ENCODE data around the gene SNAI3. TPM values are rescaled to one million over a fixed set of nuclear protein-coding genes. Genes with fewer than 3 reads are reported as not detected.
A peak's percentile ranks its signal among the peaks of the same experiment; 100 is the strongest.

SNAI3 gene
- total RNA-seq, 1 donor from 2014 or later, result 1.2 TPM

DNA sequence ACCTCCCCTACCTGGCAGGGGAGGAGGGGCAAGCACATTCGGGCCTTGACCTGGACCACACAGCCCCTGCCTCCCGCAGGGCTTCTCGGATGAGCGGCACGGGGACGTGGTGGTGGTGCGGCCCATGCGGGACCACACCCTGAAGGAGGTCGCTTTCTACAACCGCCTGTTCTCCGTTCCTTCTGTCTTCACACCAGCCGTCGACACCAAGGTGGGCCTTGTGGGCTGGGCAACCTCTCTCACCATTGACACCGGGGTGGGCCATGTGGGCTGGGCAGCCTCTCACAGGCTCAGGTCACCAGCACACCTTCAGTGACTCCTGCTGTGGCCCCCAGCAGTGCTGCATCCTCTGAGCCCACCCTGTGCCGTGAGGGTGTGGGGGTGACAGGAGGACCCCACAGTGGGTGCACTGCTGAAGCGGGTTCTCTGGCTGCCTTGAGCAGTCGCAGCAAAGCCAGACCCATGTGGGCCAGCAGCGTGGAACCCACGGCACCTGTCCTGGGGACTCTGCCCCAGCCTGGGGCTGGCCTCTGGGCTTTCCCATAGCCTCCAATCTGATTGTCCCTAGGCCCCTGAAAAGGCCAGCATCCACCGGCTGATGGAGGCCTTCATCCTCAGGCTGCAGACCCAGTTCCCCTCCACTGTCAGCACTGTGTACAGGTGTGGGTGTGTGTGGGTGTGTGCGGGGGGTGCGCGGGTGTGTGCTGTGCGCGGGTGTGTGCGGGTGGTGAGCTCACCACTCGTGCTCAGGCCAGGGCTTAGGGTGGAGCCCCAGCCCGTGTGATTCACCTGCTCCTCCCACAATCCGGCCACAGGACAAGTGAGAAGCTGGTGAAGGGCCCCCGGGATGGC is 27.5 kb upstream of the SNAI3 start:
- no peaks in the 10 kb centered on the region for H3K27me3 Mint-ChIP-seq
- H3K9me3 Mint-ChIP-seq (ENCODE audit: low read depth), result no peaks in the 10 kb centered on the region
- no peak for DNase-seq (ENCODE audit: low spot score, unreplicated experiment)
- TF ChIP-seq, protein P1, sequence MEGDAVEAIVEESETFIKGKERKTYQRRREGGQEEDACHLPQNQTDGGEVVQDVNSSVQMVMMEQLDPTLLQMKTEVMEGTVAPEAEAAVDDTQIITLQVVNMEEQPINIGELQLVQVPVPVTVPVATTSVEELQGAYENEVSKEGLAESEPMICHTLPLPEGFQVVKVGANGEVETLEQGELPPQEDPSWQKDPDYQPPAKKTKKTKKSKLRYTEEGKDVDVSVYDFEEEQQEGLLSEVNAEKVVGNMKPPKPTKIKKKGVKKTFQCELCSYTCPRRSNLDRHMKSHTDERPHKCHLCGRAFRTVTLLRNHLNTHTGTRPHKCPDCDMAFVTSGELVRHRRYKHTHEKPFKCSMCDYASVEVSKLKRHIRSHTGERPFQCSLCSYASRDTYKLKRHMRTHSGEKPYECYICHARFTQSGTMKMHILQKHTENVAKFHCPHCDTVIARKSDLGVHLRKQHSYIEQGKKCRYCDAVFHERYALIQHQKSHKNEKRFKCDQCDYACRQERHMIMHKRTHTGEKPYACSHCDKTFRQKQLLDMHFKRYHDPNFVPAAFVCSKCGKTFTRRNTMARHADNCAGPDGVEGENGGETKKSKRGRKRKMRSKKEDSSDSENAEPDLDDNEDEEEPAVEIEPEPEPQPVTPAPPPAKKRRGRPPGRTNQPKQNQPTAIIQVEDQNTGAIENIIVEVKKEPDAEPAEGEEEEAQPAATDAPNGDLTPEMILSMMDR (IDR thresholded peaks at IDR 0.05; ENCODE audit: unreplicated experiment), result no peak
- peaks cover 1% of the 10 kb centered on the region for H3K36me3 Mint-ChIP-seq (ENCODE audit: insufficient read depth)
- H3K27ac Mint-ChIP-seq, result no peak overlapping the region
- no peak overlapping the region for H3K4me3 Mint-ChIP-seq (ENCODE audit: low read depth)
- H3K4me1 Mint-ChIP-seq (ENCODE audit: low read depth), result no peaks in the 10 kb centered on the region

DNA sequence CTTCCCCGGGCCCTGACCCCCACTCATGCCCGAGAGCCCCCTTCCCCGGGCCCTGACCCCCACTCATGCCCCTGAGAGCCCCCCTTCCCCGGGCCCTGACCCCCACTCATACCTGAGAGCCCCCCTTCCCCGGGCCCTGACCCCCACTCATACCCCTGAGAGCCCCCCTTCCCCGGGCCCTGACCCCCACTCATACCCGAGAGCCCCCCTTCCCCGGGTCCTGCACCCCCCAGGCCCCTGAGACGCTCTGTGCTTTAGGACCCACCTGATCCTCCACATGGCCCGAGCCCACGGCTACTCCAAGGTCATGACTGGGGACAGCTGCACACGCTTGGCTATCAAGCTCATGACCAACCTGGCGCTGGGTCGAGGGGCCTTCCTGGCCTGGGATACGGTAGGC is 26.7 kb upstream of the SNAI3 start:
- no peaks in the 10 kb centered on the region for H3K4me1 Mint-ChIP-seq (ENCODE audit: low read depth)
- TF ChIP-seq, protein P1 (IDR thresholded peaks at IDR 0.05; ENCODE audit: unreplicated experiment), result no peak
- H3K36me3 Mint-ChIP-seq (ENCODE audit: insufficient read depth), result peaks cover 1% of the 10 kb centered on the region
- no peaks in the 10 kb centered on the region for H3K9me3 Mint-ChIP-seq (ENCODE audit: low read depth)
- H3K4me3 Mint-ChIP-seq (ENCODE audit: low read depth), result no peak overlapping the region
- H3K27ac Mint-ChIP-seq, result no peak overlapping the region
- no peaks in the 10 kb centered on the region for H3K27me3 Mint-ChIP-seq
- no peak for DNase-seq (ENCODE audit: low spot score, unreplicated experiment)

DNA sequence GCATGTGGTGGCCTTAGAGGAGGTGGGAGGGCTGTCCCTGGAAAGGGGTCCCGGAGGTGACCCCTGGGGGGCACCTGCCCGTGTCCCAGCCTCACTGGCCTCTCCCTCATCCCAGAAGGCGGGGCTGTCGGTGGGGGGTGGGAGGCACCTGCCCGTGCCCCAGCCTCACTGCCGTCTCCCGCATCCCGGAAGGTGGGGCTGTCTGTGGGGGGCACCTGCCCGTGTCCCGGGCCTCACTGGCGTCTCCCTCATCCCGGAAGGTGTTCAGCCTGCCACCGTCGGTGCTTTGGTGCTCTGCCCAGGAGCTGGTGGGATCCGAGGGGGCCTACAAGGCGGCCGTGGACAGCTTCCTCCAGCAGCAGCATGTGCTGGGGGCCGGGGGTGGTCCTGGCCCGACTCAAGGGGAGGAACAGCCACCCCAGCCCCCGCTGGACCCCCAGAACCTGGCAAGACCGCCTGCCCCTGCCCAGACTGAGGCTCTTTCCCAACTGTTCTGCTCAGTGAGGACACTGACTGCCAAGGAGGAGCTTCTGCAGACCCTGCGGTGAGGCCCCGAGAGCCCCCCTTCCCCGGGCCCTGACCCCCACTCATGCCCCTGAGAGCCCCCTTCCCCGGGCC is 26.2 kb upstream of the SNAI3 start:
- H3K27ac Mint-ChIP-seq, result peak overlapping the region; percentile 52

DNA sequence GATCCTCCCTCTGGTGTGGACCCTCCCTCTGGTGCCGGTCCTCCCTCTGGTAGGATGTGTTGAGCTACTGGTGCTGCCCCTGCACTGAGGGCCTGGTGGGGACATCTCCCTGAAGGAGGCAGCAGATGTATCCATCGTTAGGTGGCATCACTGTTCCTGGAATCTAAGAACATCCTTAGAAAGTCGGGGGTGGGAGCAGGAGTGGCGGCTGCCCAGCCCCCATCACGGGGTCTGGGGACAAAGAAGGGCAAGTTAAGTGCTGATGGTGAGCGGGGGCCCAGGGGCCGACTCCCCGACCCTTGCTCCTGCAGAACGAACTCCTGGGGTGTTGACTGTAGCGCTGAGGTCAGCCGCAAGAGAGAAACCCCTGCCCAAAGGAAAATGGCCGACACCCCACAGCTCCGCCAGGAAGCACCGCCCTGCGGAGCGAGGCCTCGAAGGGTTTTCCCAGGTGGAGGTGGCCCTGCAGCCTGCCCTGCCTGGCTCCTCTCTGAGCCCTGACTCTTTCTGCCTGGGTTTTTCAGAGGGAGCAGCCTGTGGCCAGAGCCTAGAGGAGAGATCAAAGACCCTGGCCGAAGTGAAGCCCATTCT is 25.5 kb upstream of the SNAI3 start:
- peak overlapping the region; percentile 52 for H3K27ac Mint-ChIP-seq
- no peaks in the 10 kb centered on the region for H3K36me3 Mint-ChIP-seq (ENCODE audit: insufficient read depth)
- no peaks in the 10 kb centered on the region for H3K27me3 Mint-ChIP-seq
- no peak overlapping the region for H3K4me3 Mint-ChIP-seq (ENCODE audit: low read depth)
- DNase-seq (ENCODE audit: low spot score, unreplicated experiment), result no peak
- no peaks in the 10 kb centered on the region for H3K9me3 Mint-ChIP-seq (ENCODE audit: low read depth)
- peaks cover 7% of the 10 kb centered on the region for H3K4me1 Mint-ChIP-seq (ENCODE audit: low read depth)
- TF ChIP-seq, protein P1 (IDR thresholded peaks at IDR 0.05; ENCODE audit: unreplicated experiment), result no peak

More for the DNA sequence above, 26.2 kb upstream of the SNAI3 start:
- H3K27me3 Mint-ChIP-seq, result no peaks in the 10 kb centered on the region
- TF ChIP-seq, protein P1 (IDR thresholded peaks at IDR 0.05; ENCODE audit: unreplicated experiment), result no peak
- peaks cover 1% of the 10 kb centered on the region for H3K36me3 Mint-ChIP-seq (ENCODE audit: insufficient read depth)
- peaks cover under 1% of the 10 kb centered on the region for H3K4me1 Mint-ChIP-seq (ENCODE audit: low read depth)
- no peaks in the 10 kb centered on the region for H3K9me3 Mint-ChIP-seq (ENCODE audit: low read depth)
- no peak for DNase-seq (ENCODE audit: low spot score, unreplicated experiment)
- H3K4me3 Mint-ChIP-seq (ENCODE audit: low read depth), result no peak overlapping the region

DNA sequence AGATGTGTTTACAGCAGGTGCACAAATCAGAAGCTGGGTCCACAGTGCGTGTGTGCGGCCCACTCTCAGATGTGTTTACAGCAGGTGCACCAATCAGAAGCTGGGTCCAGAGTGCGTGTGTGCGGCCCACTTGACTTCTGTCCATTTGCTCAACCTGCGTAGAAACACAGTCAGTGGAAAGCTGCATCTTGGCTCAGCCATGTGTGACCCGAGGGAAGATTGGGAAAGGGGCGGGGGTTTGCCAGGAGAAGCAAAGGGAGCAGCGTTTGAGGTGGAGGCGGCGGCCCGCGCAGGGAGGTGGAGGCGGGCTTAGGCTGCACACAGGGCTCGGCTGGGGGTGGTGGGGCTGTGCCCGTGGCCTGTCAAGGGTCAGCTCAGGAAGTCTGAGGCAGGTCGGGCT is 24.2 kb upstream of the SNAI3 start:
- Mint-ChIP-seq H3K36me3 (ENCODE audit: insufficient read depth) (no peaks in the 10 kb centered on the region), H3K4me3 (ENCODE audit: low read depth) (no peak overlapping the region), H3K27me3 (no peaks in the 10 kb centered on the region), H3K9me3 (ENCODE audit: low read depth) (no peaks in the 10 kb centered on the region), H3K27ac (no peak overlapping the region), H3K4me1 (ENCODE audit: low read depth) (peaks cover 7% of the 10 kb centered on the region)
- DNase-seq (ENCODE audit: low spot score, unreplicated experiment), result no peak
- TF ChIP-seq, protein P1 (IDR thresholded peaks at IDR 0.05; ENCODE audit: unreplicated experiment), result no peak
